GM19043 (cell line): ENCODE data around the gene TPRX1.
"Not testable (repeated sequence)": the region's sequence is repeated elsewhere in the genome, so short reads cannot be mapped to it uniquely, and the experiment has no call there.

Experiments used
- ATAC-seq: cut with Tn5 transposase; IDR thresholded peaks from one replicate; pipeline ENCODE4 v1.9.1; 2021; ENCODE audit warnings: low read depth; ENCODE audit not compliant: unreplicated experiment

TPRX1 gene

DNA sequence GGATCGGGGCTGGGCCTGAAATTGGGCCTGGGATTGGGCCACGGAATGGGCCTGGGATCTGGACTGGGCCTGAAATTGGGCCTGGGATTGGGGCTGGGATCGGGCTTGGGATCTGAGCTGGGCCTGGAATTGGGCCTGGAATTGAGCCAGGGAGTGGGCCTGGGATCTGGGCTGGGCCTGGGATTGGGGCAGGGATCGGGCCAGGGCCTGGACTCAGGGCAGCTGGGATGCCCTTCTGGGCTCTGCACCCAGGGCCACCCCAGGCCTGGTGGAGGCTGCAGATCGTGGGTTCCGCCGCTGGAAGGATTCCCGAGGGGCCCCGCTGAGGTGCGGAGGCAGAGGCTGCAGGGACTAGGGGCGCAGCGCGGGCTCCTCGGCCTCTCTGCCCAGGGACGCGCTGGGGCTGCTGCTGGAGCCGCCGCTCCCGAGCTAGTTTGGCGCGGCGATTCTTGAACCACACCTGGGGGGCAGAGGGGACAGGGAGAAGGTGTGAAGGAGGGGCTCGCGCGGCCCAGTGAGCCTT is 1.8 kb downstream of the TPRX1 start:
- no peak for ATAC-seq

DNA sequence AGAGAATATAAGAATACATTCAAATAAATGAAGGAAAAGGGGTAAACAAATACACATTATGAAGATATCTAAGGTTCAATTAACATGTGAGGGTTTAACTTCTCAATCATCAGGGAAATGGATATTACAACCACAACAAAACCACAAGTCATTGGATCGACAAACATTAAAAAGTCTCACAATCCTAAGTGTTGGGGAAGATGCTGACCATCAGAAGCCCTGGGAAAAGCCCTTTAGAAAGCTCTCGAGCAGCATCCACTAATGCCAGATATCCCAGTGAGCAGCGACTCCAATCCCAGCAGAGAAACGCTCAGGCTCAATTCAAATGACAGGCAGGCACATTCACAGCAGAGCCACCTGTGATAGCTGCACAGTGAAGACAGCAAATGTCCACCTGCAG is 3.1 kb downstream of the TPRX1 start:
- ATAC-seq, result no peak

DNA sequence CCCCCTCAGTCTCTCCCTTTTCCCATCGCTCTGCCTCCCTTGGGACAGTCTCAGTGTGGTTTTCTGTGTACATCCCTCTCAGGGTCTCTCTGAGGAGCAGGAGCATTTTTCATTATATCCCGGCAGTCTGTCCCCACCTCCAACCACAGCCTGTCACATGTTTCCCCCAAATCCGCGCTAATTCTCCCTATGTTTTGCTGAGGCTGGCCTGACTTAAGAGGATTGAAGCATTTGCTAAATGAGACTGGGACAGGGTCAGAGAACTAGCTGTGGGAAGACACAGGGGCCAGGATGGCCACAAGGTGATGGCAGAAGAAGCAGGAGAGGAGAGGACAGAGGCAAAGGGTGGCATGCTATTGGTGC is 5.5 kb downstream of the TPRX1 start:
- no peak for ATAC-seq

DNA sequence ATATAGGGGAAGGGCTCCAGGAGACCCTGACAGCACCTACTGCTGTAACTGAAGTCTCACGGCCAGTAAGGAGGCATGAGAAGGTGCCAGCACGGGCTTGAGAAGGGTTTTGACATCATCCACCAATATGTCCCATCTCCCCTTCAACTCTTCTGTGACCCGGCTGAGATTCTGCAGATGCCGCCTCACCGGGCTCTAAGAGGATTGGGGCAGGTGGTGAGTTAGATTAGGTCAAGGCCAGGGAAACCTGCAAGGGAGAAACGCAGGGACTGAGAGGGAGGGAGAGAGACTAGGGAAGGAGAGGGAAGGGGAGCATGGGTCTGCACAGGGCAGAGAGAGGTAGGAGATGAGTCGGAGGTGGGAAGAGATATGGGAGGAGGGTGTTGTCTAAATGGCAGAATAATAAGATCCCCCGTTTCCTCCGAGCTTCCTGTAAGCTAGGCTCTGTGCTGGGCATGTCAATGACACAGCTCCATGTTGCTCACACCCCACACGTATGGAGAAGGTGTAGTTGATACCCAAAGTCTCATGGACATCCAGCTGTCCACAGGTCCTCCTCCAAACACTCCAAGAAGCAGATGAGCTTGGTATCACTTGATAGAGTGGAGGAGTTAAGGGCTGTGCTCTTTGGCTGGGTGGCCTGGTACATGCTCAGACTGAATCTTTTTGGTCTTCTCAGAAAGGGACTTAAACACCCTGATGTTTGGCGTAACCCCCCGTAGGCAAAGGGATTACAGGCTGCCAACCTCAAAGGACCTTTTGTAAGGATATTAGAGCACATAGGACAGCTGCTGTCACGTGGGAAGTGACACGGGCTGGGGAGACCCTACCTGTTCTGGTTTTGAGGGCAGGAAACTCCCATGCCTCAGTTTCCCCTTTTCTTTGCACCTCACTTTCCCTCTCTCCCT is 6.1 kb downstream of the TPRX1 start:
- ATAC-seq, result no peak

DNA sequence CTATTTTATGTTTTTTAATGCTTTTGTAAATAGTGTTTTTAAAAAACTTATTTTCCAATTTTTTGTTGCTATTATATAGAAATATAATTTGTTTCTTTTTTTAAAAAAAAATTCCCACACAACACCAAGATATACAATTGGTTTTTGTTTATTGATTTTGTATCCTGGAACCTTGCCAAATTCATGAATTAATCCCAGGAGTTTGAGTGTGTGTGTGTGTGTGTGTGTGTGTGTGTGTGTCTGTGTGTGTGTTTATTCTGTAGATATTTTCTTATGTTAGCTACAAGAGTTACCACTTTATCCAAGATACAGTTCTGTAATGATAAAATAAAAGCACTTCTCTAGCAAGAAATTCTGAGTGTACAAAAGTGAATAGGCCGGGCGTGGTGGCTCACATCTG is 7.6 kb downstream of the TPRX1 start:
- no peak for ATAC-seq

DNA sequence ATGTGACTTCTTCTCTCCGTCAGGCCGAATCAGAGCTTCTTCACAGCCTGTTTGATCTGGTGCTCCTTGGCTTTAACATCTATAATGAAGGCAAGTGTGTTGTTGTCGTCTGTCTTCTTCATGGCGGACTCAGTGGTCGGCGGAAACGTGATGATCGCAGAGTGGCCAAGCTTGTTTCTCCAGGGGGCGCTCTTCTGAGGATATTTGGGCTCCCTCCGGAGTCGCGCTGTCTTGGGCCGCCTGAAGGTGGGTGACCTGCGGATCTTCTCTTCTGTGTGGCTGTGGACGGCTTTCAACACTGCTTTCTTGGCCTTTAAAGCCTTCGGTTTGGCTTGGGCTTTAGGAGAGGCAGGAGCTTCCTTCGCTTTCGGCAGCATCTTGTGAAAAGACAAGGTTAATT is 9.8 kb downstream of the TPRX1 start:
- ATAC-seq, result no peak

DNA sequence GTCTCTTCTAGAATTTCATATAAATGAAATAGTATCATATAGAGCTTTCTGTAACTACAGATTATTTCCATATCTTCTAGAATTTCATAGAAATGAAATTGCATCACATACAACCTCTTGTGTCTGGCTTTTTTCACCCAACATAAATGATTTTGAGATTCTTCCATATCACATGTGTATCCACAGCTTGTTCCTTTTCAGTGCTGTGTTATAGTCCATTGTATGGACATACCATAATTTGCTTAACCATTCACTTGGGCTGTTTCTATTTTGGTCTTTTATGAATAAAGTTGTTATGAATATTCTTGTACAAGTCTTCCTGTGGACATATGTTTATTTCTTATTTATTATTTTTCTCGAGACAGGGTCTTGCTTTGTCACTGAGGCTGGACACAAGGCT is 11.7 kb downstream of the TPRX1 start:
- ATAC-seq, result no peak

DNA sequence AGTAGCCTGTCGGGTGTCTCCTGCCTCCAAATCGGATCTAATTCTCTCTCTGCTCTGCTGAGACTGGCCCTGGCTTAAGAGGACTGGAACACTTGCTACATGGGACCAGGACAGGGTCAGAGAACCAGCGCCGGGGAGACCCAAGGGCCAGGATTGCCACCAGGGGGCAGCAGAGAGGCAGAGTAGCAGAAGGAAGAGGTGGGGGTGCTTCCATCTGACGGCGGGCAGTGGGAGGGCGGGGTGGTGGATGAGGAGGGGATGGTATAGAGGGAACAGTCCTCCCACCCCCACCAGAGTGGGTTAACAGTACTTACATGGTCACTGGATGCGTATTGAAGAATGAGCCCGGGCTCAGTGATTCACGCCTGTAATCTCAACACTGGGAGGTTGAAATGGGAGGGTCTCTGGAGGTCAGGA is 13.9 kb downstream of the TPRX1 start:
- ATAC-seq, result no peak

DNA sequence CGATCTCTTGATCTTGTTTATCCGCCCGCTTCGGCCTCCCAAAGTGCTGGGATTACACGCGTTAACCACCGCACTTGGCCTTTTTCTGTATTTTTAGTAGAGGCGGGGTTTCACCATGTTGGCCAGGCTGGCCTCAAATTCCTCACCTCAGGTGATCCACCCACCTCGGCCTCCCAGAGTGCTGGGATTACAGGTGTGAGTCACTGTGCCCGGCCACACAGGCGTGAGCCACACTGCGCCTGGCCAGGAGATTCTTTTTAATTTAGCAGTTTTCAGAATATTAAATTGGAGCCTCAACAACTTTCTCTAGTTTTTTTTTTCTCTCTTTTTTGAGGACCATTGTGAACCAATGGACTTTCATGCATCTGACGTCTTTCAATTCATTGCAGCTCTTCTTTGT is 14.5 kb downstream of the TPRX1 start:
- not testable (repeated sequence) for ATAC-seq

DNA sequence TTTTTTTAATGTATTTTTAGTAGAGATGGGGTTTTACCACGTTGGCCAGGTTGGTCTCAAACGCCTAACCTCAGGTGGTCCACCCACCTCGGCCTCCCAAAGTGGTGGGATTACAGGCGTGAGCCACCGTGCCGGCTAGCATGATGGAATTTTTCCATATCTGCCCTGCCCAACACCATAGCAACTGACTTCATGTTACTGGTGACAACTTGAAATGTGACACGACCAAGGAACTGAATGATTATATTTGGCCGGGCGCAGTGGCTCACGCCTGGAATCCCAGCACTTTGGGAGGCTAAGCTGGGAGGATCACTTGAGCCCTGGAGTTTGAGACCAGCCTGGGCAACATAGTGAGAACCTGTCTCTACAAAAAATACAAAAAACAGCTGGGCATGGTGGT is 17.0 kb downstream of the TPRX1 start:
- ATAC-seq, result not testable (repeated sequence)

DNA sequence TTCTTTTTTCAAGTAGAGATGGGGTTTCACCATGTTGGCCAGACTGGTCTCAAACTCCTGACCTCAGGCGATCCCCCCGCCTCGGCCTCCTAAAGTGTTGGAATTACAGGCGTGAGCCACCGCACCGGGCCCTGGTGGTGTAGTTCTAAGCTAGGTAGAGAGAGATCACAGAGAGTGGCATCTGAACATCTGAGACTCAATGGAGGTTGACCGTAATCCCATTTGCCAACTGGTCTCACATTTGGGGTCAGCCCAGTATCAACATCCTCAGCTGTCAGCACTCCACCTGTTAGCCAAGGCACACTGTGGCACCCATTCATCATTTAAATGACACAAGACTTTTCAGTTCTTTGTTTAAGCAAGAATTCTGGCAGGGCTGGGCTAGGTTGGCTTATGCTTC is 17.8 kb downstream of the TPRX1 start:
- no peak for ATAC-seq

DNA sequence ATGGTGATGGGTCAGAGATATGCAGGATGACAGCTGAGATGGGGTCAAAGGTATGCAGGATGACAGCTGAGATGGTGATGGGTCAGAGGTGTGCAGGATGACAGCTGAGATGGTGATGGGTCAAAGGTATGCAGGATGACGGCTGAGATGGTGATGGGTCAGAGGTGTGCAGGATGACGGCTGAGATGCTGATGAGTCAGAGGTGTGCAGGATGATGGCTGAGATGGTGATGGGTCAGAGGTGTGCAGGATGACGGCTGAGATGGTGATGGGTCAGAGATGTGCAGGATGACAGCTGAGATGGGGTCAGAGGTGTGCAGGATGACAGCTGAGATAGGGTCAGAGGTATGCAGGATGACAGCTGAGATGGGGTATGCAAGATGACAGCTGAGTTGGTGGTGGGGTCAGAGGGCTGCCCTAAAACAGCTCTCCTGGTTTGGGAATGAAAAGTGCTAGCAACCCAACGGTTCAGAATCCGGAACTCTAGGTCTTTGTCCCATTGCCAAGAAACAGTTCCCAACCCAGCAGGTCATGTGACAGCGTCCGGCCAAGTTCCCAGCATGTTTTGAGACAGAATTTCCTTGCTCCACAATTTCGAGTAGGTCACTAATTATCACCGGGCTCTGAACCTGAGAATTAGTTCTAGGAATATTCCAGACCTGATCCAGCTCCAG is 22.6 kb downstream of the TPRX1 start:
- no peak for ATAC-seq

DNA sequence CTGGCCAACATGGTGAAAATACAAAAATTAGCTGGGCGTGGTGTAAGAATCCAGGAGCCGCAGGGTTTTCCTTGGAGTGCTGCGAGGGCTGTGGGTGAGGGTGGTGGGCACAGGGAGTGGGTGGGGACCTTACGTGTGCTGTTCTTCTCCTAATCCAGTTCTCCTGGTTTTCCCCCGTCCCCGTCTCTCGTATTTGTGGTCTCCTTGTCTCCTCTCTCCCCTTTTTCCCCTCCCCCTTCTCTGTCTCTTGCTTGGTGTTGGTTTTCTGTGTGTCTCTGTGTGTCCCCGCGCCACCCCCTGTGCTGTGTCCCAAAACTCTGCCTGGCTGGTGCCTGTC is 24.2 kb downstream of the TPRX1 start:
- ATAC-seq, result no peak

DNA sequence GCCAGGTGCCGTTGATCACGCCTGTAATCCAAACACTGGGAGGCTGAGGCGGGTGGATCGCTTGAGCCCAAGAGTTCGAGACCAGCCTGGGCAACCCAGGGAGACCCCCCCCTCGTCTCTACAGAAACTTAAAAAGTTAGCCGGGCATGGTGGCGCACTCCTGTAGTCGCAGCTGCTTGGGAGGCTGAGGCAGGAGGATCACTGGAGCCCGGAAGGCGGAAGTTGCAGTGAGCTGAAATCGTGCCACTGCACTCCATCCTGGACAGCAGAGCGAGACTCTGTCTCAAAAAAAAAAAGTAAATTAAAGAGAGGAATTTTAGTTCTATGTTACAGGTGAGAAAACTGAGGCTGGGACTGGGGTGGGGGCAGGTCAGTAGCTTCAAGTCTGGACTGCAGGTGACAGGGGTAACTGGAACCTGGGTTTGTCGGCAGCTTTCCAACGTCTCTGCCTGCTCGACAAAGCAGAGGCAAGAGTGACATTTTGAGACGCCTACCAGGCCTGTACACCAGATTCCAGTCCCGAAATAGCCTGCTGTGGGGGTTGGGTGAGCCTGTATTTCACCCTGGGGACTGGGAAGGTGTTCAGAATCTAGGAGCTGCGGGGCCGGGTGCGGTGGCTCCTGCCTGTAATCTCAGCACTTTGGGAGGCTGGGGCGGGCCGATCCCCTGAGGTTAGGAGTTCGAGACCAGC is 24.7 kb downstream of the TPRX1 start:
- ATAC-seq, result no peak

DNA sequence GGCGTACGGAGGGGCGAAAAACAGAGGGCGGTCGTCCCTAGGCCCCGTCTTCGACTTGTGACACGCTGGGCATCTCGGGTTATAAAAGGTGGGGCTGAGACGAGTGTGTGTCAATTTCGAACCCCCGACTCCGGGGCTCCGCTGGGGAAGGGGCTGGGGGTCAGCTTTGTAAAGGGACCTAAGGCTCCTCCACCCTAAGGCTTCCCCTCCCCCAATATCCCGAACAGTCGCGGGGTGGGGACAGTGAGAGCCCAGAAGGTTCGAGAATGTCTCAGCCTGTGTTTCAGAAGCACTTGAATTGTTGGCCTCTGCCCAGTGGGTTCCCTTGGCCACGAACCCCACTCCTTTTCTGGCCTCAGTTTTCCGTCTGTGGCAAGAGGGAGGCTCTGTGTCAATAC is 25.4 kb downstream of the TPRX1 start:
- ATAC-seq, result no peak

DNA sequence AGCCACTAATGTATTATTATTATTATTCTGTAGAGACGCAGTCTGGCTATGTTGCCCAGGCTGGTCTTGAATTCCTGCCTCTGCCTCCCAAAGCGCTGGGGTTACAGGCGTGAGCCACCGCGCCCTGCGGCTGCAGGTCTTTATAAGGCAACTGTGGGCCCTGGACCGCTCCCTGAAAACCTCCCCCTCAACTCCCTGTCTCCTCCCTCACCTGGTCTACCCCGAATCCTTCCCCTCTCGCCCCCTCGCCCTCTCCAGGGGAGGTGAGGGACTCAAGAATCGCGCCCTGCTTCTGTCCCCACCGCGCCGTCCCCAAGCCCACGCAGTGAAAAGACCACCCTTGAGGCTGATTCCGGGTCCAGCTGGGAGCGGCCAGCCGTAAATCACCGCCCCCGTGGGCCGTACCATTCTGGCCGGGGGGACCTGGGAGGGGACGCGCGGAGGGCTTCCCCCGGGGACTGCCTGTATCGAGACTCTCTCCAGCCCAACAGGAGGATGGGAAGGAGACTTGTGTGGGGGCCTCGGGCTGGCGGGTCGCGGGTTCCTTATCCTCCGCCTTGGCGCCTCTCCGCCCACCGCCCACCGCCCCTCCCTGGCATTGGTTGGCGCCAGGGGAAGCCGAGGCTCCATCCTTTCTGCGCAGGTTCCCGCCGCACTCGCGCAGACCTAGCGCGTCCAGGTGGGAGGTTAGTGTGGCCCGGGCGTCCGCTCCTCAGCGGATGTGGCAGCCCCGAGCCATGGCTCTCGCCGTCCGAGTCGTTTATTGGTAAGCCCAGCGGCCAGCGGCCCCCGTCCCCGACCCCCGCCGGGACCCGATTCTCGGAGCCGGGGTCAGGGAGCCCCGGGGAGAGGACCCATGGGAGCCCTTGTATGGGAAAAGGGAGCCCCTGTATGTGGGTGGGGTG is 26.1 kb downstream of the TPRX1 start, which contains the start of gene SELENOW:
TSS of gene SELENOW (plus strand) at position 655 of the 905 bp plus-strand sequence. CDS start at position 738, 83 bp downstream.
- ATAC-seq, result peak; percentile 71

DNA sequence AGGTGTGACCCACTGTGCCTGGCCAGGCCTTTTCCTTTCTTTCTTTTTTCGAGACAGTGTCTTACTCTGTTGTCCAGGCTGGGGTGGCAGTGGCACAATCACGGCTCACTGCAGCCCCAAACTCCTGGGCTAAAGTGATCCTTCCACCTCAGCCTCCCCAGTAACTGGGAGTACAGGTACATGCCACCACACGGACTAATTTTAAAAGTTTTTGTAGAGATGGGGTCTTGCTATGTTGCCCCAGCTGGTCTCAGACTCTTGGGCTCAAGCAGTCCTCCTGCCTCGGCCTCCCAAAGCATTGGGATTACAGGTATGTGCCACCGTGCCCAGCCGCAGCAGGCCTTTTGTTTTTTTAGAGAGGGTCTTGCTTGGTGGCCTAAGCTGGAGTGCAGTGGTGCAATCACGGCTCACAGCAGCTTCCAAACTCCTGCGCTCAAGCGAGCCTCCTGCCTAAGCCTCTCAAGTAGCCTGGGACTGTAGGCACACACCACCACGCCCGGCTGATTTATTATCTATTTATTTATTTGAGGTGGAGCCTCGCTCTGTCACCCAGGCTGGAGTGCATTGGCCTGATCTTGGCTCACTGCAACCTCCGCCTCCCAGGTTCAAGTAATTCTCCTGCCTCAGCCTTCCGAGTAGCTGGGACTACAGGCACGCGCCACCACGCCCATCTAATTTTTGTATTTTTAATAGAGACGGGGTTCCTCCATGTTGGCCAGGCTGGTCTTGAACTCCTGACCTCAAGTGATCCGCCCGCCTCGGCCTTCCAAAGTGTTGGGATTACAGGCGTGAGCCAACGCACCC is 26.9 kb downstream of the TPRX1 start:
- not testable (repeated sequence) for ATAC-seq

DNA sequence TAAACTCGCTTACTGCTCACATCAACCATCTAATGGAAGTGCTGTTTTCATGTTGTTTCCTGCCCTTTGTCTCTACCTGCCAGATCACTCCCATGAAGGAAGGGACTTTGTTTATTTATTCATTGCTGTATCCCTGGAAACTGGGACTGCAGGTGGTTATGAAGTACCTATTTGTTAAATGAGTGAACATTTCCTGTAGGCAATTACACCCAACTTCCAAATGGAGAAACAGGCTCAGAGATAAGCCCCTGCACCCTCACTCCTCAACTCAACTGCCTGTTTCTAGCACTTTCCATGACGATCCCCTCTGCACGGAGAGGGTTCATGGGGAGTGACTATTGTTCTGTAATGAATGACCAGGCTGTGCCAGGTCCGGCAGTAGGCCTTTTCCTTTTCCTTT is 27.8 kb downstream of the TPRX1 start:
- no peak for ATAC-seq

DNA sequence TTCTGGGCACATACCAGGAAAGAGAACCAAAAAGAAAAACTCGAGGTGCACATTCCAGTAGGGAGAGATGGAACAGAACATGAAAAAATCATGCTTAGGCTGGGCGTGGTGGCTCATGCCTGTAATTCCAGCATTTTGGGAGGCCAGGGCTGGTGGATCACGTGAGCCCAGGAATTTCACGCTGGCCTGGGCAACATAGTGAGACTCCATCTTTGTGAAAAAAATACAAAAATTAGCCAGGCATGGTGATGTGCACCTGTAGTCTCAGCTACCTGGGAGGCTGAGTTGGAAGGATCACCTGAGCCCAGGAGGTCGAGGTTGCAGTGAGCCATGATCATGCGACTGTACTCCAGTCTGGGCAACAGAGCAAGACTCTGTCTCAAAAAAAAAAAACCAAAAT is 33.1 kb downstream of the TPRX1 start:
- not testable (repeated sequence) for ATAC-seq
